WI38 (cell line): ENCODE data around the gene CNPY2.
"Not testable (repeated sequence)": the region's sequence is repeated elsewhere in the genome, so short reads cannot be mapped to it uniquely, and the experiment has no call there.

ENCODE experiments used
- H3K4me3 ChIP-seq: 2 replicates; pipeline ENCODE4 v1.5.1; 2011; ENCODE audit warnings: low read depth, mild to moderate bottlenecking, control low read depth, low read length
- CTCF ChIP-seq: IDR thresholded peaks from 2 replicates; pipeline ENCODE4 v1.5.1; 2012; ENCODE audit warnings: low read depth, mild to moderate bottlenecking, control low read depth, low read length

CNPY2 gene

GRCh38 chr12:56337753-56338251 lies 22.0 kb upstream of the CNPY2 start:
- H3K4me3 ChIP-seq = no peak overlapping the region
- no peak for TF ChIP-seq CTCF

GRCh38 chr12:56336361-56337167 lies 20.8 kb upstream of the CNPY2 start:
- H3K4me3 ChIP-seq = no peak overlapping the region
- no peak for TF ChIP-seq CTCF

- not testable (repeated sequence) for H3K4me3 ChIP-seq
Observed at GRCh38 chr12:56335527-56335926, 19.7 kb upstream of the CNPY2 start.

GRCh38 chr12:56334490-56334793 lies 18.7 kb upstream of the CNPY2 start:
- TF ChIP-seq CTCF = no peak
- H3K4me3 ChIP-seq = peak overlapping the region; percentile 61

GRCh38 chr12:56333679-56334489 lies 18.1 kb upstream of the CNPY2 start, which contains the start of gene PAN2:
Gene PAN2, minus strand, starts transcription at chr12:56334000. Its CDS starts 906 bp downstream, at chr12:56333094.
- peak; percentile 81 for TF ChIP-seq CTCF
- peak within 1 kb of the TSS; percentile 61 for H3K4me3 ChIP-seq

- TF ChIP-seq CTCF = no peak
- H3K4me3 ChIP-seq = peak overlapping the region; percentile 61
Observed at GRCh38 chr12:56333197-56333678, 17.4 kb upstream of the CNPY2 start.

GRCh38 chr12:56332512-56333196 lies 16.9 kb upstream of the CNPY2 start:
- no peak for TF ChIP-seq CTCF
- peak overlapping the region; percentile 61 for H3K4me3 ChIP-seq
